ENCODE results near the gene SUSD3. TPM values are rescaled to one million over a fixed set of nuclear protein-coding genes. Genes with fewer than 3 reads are reported as not detected.

SUSD3 gene
- not detected in 2 replicates for total RNA-seq

GRCh38 chr9:93058355-93059010 is at the start of gene SUSD3:
SUSD3 (plus strand) TSS chr9:93058701; CDS start chr9:93058743, 42 bp downstream.

GRCh38 chr9:93096131-93096802 is 37.8 kb downstream of the SUSD3 start, which contains the start of gene CARD19:
CARD19 (plus strand) TSS chr9:93096217; CDS start chr9:93096346, 129 bp downstream.

GRCh38 chr9:93134015-93134739 is 75.7 kb downstream of the SUSD3 start, which contains the start of gene NINJ1:
NINJ1 (minus strand) TSS chr9:93134251; CDS start chr9:93134217, 34 bp downstream.

Other genes starting within 250 kb of the SUSD3 start
- 6.1 and 12.6 TPM in 2 replicates for gene ZNF484, start 180.7 kb upstream of the SUSD3 start, total RNA-seq
- not detected in 2 replicates for gene FGD3, start 111.2 kb upstream of the SUSD3 start, total RNA-seq
- 53.8 and 60.0 TPM in 2 replicates for gene CARD19, start 37.5 kb downstream of the SUSD3 start, total RNA-seq
- gene NINJ1, start 75.5 kb downstream of the SUSD3 start, total RNA-seq = 42.4 and 72.4 TPM in 2 replicates
- not detected in 2 replicates for gene WNK2, start 125.4 kb downstream of the SUSD3 start, total RNA-seq

Measured in placental pericyte (primary cell).